SK-N-SH (cell line): ENCODE measurements around the gene RAB40C. TPM values are rescaled to one million over a fixed set of nuclear protein-coding genes. Genes with fewer than 3 reads are reported as not detected.

Experiments
- CTCF ChIA-PET: fragments of 300-600, 350-600 bp; formaldehyde crosslinking; extraction: SDS; loops from one replicate; lab custom pipeline; 2021; lab: Yijun Ruan, JAX
- POLR2A ChIA-PET: fragments of 350-600 bp; sonication (Branson Sonifier 250); formaldehyde crosslinking; extraction: SDS; loops from one replicate; lab custom pipeline; 2020; ENCODE audit warnings: antibody characterized with exemption, inconsistent platforms; lab: Yijun Ruan, JAX
- DNase-seq: peaks from one replicate; pipeline ENCODE4 v3.0.0; 2012
- H2AFZ ChIP-seq: fragments of 200-600 bp; sonication (generic); 2 replicates; pipeline ENCODE4 v1.8.1; 2016; ENCODE audit warnings: antibody characterized with exemption, mild to moderate bottlenecking, low read depth
- H3F3A ChIP-seq: fragments of 200-600 bp; sonication (generic); replicated peaks from 2 replicates; pipeline ENCODE3; 2016; ENCODE audit warnings: antibody characterized with exemption, mild to moderate bottlenecking; ENCODE audit not compliant: insufficient read depth
- H3K27ac ChIP-seq, 2 experiments: fragments of 200-500 bp in 1 of 2; fragments of 200-600 bp in 1 of 2; sonication (Bioruptor generic) in 1 of 2; sonication (generic), shearing (Covaris generic) in 1 of 2; 2 replicates each; pipeline versions ENCODE4 v1.5.1 to v1.6.1; 2014 to 2016; ENCODE audit warnings: low read depth in 2 of 2, inconsistent platforms in 1 of 2, low read length in 1 of 2, mild to moderate bottlenecking in 1 of 2, mixed read lengths in 1 of 2
- H3K27me3 ChIP-seq: fragments of 200-600 bp; sonication (generic), shearing (Covaris generic); 2 replicates; pipeline ENCODE4 v1.6.1; 2016; ENCODE audit warnings: mixed run types; ENCODE audit not compliant: insufficient read depth
- H3K36me3 ChIP-seq, 2 experiments: fragments of 200-500 bp in 1 of 2; fragments of 200-600 bp in 1 of 2; sonication (Bioruptor generic) in 1 of 2; sonication (generic) in 1 of 2; replicated peaks in 1 of 2; 2 replicates each; pipeline versions ENCODE3 to v1.5.1; 2014 to 2016; ENCODE audit warnings: low read length in 1 of 2, mild to moderate bottlenecking in 1 of 2; ENCODE audit not compliant: insufficient read depth in 2 of 2, control insufficient read depth in 1 of 2
- H3K4me1 ChIP-seq, 2 experiments: fragments of 200-500 bp in 1 of 2; fragments of 200-600 bp in 1 of 2; sonication (Bioruptor generic) in 1 of 2; sonication (generic), shearing (Covaris generic) in 1 of 2; 2 replicates each; pipeline versions ENCODE4 v1.5.1 to v1.6.1; 2014 to 2016; ENCODE audit warnings: low read depth in 1 of 2, low read length in 1 of 2, mixed run types in 1 of 2; ENCODE audit not compliant: insufficient read depth in 2 of 2, control insufficient read depth in 1 of 2
- H3K4me2 ChIP-seq: fragments of 200-600 bp; sonication (generic), shearing (Covaris generic); 2 replicates; pipeline ENCODE4 v1.6.1; 2017; ENCODE audit warnings: mixed run types
- H3K4me3 ChIP-seq, 2 experiments: fragments of 200-500 bp in 1 of 2; fragments of 200-600 bp in 1 of 2; sonication (Bioruptor generic) in 1 of 2; sonication (generic), shearing (Covaris generic) in 1 of 2; 2 replicates each; pipeline versions ENCODE4 v1.5.1 to v1.8.1; 2014 to 2016; ENCODE audit warnings: low read depth in 2 of 2, inconsistent platforms in 1 of 2, low read length in 1 of 2, mild to moderate bottlenecking in 1 of 2, mixed read lengths in 1 of 2, moderate library complexity in 1 of 2
- H3K79me2 ChIP-seq: fragments of 200-600 bp; sonication (generic); 2 replicates; pipeline ENCODE4 v1.8.1; 2017; ENCODE audit warnings: mild to moderate bottlenecking; ENCODE audit not compliant: insufficient read depth
- H3K9ac ChIP-seq: fragments of 200-600 bp; sonication (generic); 2 replicates; pipeline ENCODE4 v1.6.1; 2017; ENCODE audit warnings: mixed run types
- H3K9me2 ChIP-seq: fragments of 200-600 bp; sonication (generic); 2 replicates; pipeline ENCODE4 v1.6.1; 2017; ENCODE audit warnings: mixed run types
- H3K9me3 ChIP-seq: fragments of 200-600 bp; sonication (generic); 2 replicates; pipeline ENCODE4 v1.6.1; 2017; ENCODE audit warnings: mixed run types, mild to moderate bottlenecking, moderate library complexity
- H4K20me1 ChIP-seq: fragments of 200-600 bp; sonication (generic); 2 replicates; pipeline ENCODE4 v1.6.1; 2017; ENCODE audit warnings: mild to moderate bottlenecking, mixed run types; ENCODE audit not compliant: insufficient read depth
- EZH2phosphoT487 ChIP-seq: fragments of 200-600 bp; sonication (generic); IDR thresholded peaks from 2 replicates; pipeline ENCODE4 v1.6.1; 2017; ENCODE audit warnings: low read depth, mixed run types, mild to moderate bottlenecking, antibody characterized with exemption, moderate library complexity, borderline replicate concordance
- FOSL2 ChIP-seq: IDR thresholded peaks from 2 replicates; pipeline ENCODE4 v1.4.0; 2012; ENCODE audit warnings: low read depth, mild to moderate bottlenecking, moderate library complexity, borderline replicate concordance
- MEF2A ChIP-seq: IDR thresholded peaks from 2 replicates; pipeline ENCODE4 v1.4.0; 2012; ENCODE audit warnings: low read depth, borderline replicate concordance
- POLR2AphosphoS5 ChIP-seq: IDR thresholded peaks from 2 replicates; pipeline ENCODE4 v1.6.1; 2012; ENCODE audit warnings: low read depth, low read length
- RCOR1 ChIP-seq: fragments of 150-350 bp; IDR thresholded peaks from 2 replicates; pipeline ENCODE4 v1.6.1; 2017; ENCODE audit warnings: antibody characterized with exemption, low read length
- TAF1 ChIP-seq: IDR thresholded peaks from 2 replicates; pipeline ENCODE4 v1.6.1; 2012; ENCODE audit warnings: low read depth, mild to moderate bottlenecking, low read length, moderate library complexity, borderline replicate concordance
- WGBS: methylation state at CpG from one replicate; pipeline ENCODE4 v1.1.6; 2017; ENCODE audit warnings: low lambda C conversion rate; 5-methylcytosine and 5-hydroxymethylcytosine counted together
- polyA plus RNA-seq, 3 experiments: library from polyadenylated mRNA; depleted of rRNA; stranded (reverse); fragments of >200 nt; gene quantifications; 2 replicates each; pipeline ENCODE4 v1.2.3, GENCODE V29; 2012
- TF ChIP-seq, protein P1 (sequence below): fragments of 150-350 bp; IDR thresholded peaks from 2 replicates; pipeline ENCODE4 v1.6.1; 2016; ENCODE audit warnings: mild to moderate bottlenecking, low read depth, low read length

RAB40C gene
- polyA plus RNA-seq, 1 of the 3 experiments (the other 2 are of a cell fraction) = 13.0 TPM

DNA sequence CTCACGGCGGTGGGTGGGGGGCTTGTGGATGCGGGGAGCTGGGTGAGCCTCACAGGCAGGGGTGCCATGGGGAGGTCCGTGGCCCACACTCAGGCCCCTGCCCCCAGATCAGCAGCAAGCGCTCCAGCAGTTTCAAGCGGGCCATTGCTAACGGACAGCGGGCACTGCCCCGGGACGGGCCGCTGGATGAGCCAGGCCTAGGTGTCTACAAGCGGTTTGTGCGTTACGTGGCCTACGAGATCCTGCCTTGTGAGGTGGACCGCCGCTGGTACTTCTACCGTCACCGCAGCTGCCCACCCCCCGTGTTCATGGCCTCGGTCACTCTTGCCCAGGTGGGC, 86.7 kb downstream of the RAB40C start:
- Histone ChIP-seq H3K27me3 (no peaks in the 10 kb centered on the region), H2AFZ (no peak overlapping the region), H3F3A (peaks cover 14% of the 10 kb centered on the region), H3K79me2 (peaks cover 12% of the 10 kb centered on the region), H3K9me3 (no peaks in the 10 kb centered on the region), H3K4me2 (no peak overlapping the region), H3K4me3 (no peak overlapping the region), H3K4me1 (peaks cover 4 to 23% of the 10 kb centered on the region in 2 experiments; a peak in 2 of 4 replicates), H3K9ac (no peak overlapping the region), H3K36me3 (peaks cover under 1 to 31% of the 10 kb centered on the region in 2 experiments), H3K27ac (no peak overlapping the region), H4K20me1 (peaks cover 9% of the 10 kb centered on the region), H3K9me2 (no peaks in the 10 kb centered on the region)
- TF ChIP-seq FOSL2 (no peak), TAF1 (no peak), RCOR1 (no peak), MEF2A (no peak)
- no peak for DNase-seq
- ChIA-PET CTCF (interaction anchor here (1.0 to 4.6 kb wide), 4 partner anchors 9 to 45 kb away, joined by 3 to 20 read pairs (median 7); partner anchors contain the start of genes ANTKMT and RHOT2), POLR2A (interaction anchor here (1.0 to 1.2 kb wide), 3 partner anchors 8 to 43 kb away, joined by 3 to 5 read pairs (median 4); partner anchors contain the start of genes JMJD8 and WDR90)
- WGBS = 91% methylated on average over 5 of the region's 21 CpGs

DNA sequence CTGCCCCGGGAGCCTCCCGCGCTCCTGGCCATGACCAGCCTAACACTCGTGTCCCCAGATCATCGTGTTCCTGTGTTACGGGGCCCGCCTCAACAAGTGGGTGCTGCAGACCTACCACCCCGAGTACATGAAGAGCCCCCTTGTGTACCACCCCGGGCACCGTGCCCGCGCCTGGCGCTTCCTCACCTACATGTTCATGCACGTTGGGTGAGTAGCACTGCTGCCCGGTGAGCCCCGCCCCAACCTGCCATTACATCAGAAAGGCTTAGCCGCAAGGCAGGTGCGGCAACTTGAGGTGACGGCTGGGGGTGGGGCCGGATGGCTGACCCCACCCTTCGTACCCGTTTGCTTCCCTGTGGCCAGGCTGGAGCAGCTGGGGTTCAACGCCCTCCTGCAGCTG, 87.0 kb downstream of the RAB40C start:
- no peak overlapping the region for H3K4me2 ChIP-seq
- peaks cover 15% of the 10 kb centered on the region for H3K79me2 ChIP-seq
- no peaks in the 10 kb centered on the region for H3K9me2 ChIP-seq
- no peak overlapping the region for H3K27ac ChIP-seq
- no peak overlapping the region for H3K4me3 ChIP-seq
- no peaks in the 10 kb centered on the region for H3K9me3 ChIP-seq
- H3F3A ChIP-seq = peaks cover 14% of the 10 kb centered on the region
- TF ChIP-seq, protein P1, sequence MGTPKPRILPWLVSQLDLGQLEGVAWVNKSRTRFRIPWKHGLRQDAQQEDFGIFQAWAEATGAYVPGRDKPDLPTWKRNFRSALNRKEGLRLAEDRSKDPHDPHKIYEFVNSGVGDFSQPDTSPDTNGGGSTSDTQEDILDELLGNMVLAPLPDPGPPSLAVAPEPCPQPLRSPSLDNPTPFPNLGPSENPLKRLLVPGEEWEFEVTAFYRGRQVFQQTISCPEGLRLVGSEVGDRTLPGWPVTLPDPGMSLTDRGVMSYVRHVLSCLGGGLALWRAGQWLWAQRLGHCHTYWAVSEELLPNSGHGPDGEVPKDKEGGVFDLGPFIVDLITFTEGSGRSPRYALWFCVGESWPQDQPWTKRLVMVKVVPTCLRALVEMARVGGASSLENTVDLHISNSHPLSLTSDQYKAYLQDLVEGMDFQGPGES = no peak
- TF ChIP-seq POLR2AphosphoS5 = no peak
- TF ChIP-seq MEF2A = no peak
- no peak for TF ChIP-seq EZH2phosphoT487
- TF ChIP-seq, all 33 proteins: peak for 0
- CTCF ChIA-PET = interaction anchor here (1.0 to 4.6 kb wide), 4 partner anchors 9 to 44 kb away, joined by 3 to 20 read pairs (median 10); partner anchors contain the start of genes ANTKMT and RHOT2
- no peak overlapping the region for H3K9ac ChIP-seq
- no peak overlapping the region for H2AFZ ChIP-seq
- H3K36me3 ChIP-seq = peaks cover 4 to 34% of the 10 kb centered on the region in 2 experiments
- no peak for DNase-seq
- WGBS = 96% methylated on average over 22 of the region's 23 CpGs
- POLR2A ChIA-PET = interaction anchor here (1.0 kb wide), 1 partner anchor 28 kb away, joined by 3 read pairs; the partner anchor contains the start of gene WDR90
- peaks cover 8 to 26% of the 10 kb centered on the region in 2 experiments; a peak in 2 of 4 replicates for H3K4me1 ChIP-seq
- peaks cover 13% of the 10 kb centered on the region for H4K20me1 ChIP-seq
- no peaks in the 10 kb centered on the region for H3K27me3 ChIP-seq
